Bronchial epithelial cell (primary cell): ENCODE results near the gene MAEA. TPM values are rescaled to one million over a fixed set of nuclear protein-coding genes. Genes with fewer than 3 reads are reported as not detected.

Experiments
- DNase-seq: peaks from one replicate; pipeline ENCODE4 v3.0.0-alpha.2; 2010; ENCODE audit warnings: low read depth
- FAIRE-seq: peaks from 2 replicates; lab custom pipeline; 2011; peaks lifted over from hg19 to GRCh38; lab: Jason Lieb, UNC
- H3K27me3 ChIP-seq: 2 replicates; pipeline ENCODE4 v1.5.1; 2011; ENCODE audit warnings: low read length; ENCODE audit not compliant: control insufficient read depth, insufficient read depth
- H3K36me3 ChIP-seq: 2 replicates; pipeline ENCODE4 v1.5.1; 2011; ENCODE audit warnings: low read length; ENCODE audit not compliant: control insufficient read depth, insufficient read depth
- H3K4me3 ChIP-seq: 2 replicates; pipeline ENCODE4 v1.5.1; 2011; ENCODE audit warnings: mild to moderate bottlenecking, low read depth, low read length, control low read depth
- CTCF ChIP-seq: IDR thresholded peaks from 2 replicates; pipeline ENCODE4 v1.5.1; 2011; ENCODE audit warnings: mild to moderate bottlenecking, moderate library complexity, low read length, control low read depth, inconsistent platforms; ENCODE audit not compliant: insufficient read depth, severe bottlenecking
- total RNA-seq: library from RNA; depleted of rRNA; stranded (reverse); fragments of >200 nt; gene quantifications from 2 replicates; pipeline ENCODE4 v1.2.1, GENCODE V29; 2014

The MAEA gene
- total RNA-seq, 1 donor from 2014 or later = 46.1 TPM

- H3K4me3 ChIP-seq = no peak overlapping the region
- no peak for TF ChIP-seq CTCF
- FAIRE-seq (no peak), DNase-seq (no peak)
- H3K36me3 ChIP-seq = peaks cover 33% of the 10 kb centered on the region
- no peaks in the 10 kb centered on the region for H3K27me3 ChIP-seq
Measured at GRCh38 chr4:1340181-1340747, 50.6 kb downstream of the MAEA start.

DNA sequence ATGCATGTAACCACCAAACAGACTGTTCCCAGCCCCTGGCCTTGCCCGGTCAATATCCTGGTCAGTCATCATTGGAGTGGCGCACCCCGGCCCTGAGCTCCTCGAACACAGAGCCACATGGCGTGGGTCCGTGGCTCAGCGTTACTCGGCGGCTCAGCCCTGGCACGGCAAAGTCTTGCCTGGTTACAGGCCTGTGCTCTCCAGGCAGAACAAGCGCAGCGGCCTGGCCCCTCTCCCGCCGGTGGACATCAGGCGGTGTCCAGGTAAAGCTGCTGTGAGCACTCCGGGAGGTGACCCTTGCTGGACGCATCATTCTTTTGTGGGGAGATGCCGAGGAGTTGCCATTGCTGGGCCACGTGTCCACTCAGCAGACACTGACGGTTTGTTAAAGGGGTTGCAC is 51.2 kb downstream of the MAEA start:
- H3K4me3 ChIP-seq = no peak overlapping the region
- no peak for FAIRE-seq
- H3K36me3 ChIP-seq = peaks cover 33% of the 10 kb centered on the region
- DNase-seq = no peak
- no peak for TF ChIP-seq CTCF
- H3K27me3 ChIP-seq = no peaks in the 10 kb centered on the region

- peaks cover 29% of the 10 kb centered on the region for H3K36me3 ChIP-seq
- no peak overlapping the region for H3K4me3 ChIP-seq
- DNase-seq = no peak
- FAIRE-seq = no peak
- no peaks in the 10 kb centered on the region for H3K27me3 ChIP-seq
- no peak for TF ChIP-seq CTCF
Measured at GRCh38 chr4:1342003-1342402, 52.3 kb downstream of the MAEA start.

- no peak for TF ChIP-seq CTCF
- DNase-seq = peak; percentile 39
- H3K4me3 ChIP-seq = no peak overlapping the region
- peaks cover 9% of the 10 kb centered on the region for H3K36me3 ChIP-seq
- no peaks in the 10 kb centered on the region for H3K27me3 ChIP-seq
- no peak for FAIRE-seq
Measured at GRCh38 chr4:1344696-1345095, 55.0 kb downstream of the MAEA start.

DNA sequence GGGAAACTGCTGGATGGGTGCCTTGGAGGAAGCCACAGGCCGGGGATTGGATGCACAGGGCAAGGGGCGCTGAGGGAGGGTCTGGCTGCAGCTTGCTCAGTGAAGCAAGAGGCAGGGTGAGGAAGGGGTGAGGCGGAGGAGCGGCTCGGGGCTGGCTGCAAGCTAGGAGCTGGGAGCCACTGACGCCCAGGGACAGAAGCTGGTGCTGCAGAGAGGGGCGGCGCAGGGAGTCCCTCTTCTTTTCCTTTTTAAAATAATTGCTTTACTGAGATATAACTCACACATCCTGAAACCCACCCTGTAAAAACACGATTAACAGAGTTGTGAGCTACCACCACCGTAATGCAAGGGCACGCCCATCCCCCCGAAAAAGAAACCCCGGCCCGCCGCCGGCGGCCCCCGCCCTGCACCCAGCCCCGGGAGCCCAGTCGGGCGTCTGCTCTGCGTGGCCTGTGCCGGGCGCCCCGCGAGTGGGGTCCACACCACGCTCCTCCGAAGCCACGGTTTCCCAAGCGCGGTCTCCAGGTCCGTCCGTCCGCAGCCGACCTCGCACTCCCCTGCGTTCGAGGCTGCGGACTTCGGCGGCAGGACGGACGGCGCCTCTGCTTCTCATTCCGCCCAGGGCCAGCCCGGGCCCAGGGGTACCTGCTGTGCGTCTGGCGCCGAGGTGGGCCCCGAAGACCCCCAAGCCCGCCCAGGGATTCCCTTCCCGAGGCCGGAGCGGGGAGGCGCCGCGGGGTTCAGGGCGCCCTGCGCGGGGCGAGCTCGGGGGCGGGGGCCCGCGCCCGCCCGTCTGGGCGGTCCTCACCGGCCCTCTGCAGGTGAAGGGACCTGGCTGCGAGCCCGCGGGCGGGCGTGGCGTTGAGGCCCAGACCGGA is 56.5 kb downstream of the MAEA start:
- FAIRE-seq = no peak
- no peaks in the 10 kb centered on the region for H3K27me3 ChIP-seq
- DNase-seq = no peak
- H3K36me3 ChIP-seq = peaks cover 4% of the 10 kb centered on the region
- no peak for TF ChIP-seq CTCF
- peak overlapping the region; percentile 89 for H3K4me3 ChIP-seq
